Fibroblast of skin of scalp (primary cell): ENCODE data around the gene EPN3.
A peak's percentile ranks its signal among the peaks of the same experiment; 100 is the strongest.

ENCODE experiments used
- DNase-seq: peaks from one replicate; pipeline ENCODE4 v3.0.0-alpha.2; 2013

The EPN3 gene

DNA sequence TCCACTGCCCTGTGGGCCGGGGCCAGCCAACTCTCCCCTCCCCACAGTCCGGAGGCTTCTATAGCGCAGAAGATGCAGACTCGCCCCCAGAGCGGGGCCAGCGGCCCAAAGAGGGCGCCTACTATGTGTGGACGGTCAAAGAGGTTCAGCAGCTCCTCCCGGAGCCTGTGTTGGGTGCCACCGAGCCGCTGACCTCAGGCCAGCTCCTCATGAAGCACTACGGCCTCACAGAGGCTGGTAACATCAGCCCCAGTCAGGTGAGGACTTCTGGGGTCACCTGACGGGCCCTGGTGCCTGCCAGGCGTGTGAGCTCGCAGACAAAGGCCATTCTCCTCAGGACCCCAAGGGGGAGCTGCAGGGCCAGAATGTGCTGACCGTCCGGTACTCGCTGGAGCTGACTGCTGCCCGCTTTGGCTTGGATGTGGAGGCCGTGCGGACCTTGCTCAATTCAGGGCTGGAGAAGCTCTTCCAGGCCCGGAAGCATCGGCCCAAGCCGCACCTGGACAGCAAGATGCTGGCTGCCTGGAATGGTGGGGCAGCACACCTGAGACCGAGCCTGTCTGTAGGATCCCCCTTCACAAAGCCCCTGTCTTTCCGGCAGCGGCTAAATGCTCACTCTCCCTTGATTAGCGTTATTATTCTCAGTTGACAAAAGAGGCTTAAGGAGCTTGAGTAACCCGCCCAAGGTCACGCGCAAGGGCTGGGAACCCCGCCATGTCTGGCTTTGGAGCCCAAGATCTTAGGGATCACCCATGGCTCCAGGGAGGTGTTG is 18.3 kb downstream of the EPN3 start:
- DNase-seq, result peak; percentile 80

- DNase-seq, result no peak
Measured at GRCh38 chr17:50551433-50551815, 18.9 kb downstream of the EPN3 start.

- DNase-seq, result no peak
Measured at GRCh38 chr17:50551884-50552283, 19.3 kb downstream of the EPN3 start.

- no peak for DNase-seq
Measured at GRCh38 chr17:50554201-50554600, 21.7 kb downstream of the EPN3 start.

DNA sequence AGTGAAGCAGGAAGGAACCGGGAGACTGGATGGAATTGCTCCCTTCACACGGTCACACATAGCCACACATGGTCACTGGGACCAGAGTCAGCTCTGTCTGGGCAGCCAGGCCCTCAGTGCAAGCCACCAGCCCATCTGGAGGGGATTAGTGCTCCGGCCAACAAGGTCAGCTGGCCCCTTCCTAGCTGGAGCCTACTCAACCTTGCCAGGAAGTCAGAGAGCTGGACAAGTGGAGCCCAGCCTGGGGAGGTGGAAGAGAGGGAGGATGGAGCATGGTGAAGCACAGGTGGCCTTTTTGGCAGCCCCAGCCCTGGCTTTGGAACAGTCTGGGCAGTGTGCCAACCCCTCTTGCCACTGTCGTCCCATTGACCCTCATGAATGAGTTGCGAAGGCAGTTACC is 24.3 kb downstream of the EPN3 start:
- no peak for DNase-seq

GRCh38 chr17:50557630-50558029 is 25.1 kb downstream of the EPN3 start:
- DNase-seq, result no peak

GRCh38 chr17:50558091-50558490 is 25.6 kb downstream of the EPN3 start:
- no peak for DNase-seq

DNA sequence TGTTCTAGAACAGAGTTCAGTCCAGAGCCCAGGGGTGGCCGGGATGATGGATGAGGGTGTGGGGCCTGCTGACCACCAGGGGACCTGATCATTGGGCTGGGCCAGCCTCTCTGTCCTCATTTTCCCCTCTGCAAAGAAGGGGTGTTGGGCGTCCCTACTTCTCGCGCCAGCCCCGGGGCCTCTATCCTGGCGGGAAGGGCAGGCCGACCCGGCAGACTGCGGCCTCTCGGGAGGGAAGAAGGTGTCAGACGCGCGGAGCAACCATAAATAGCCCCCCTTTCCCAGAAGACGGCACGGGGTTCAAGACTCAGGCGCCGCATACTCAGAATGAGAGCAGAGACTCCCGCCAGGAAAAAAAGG is 26.0 kb downstream of the EPN3 start:
- DNase-seq, result no peak

DNA sequence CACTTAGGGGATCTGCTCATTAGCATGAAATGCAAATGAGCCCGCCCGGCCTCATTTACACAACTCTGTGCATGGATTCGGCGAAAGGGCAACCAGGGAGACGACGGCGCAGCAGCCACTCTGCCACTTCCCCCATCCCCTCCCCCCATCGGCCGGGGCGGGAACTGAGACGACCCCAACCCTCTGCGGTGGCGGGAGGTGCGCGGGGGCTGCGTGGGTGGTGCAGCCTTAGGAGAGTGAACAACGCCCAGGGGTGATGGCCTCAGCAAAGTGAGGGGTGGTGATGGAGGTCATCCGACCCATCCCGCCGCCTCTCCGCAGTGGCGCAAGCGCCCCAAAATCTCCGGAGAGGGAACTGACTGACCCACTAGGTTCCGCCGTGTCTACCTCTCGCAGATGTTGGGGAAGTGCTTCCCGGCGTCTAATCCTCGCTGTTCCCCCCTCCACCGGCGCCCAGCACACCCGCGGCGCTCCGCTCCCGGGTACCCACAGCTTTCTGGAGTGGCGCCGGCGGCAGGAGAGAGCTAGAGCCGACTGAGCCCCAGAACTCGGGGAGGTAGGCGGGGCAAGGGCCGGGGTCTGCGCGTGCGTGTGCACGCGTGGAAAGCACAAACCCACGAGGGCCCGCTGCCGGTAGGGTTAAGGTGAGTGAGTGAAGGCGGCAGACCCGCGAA is 26.5 kb downstream of the EPN3 start:
- DNase-seq, result no peak

DNA sequence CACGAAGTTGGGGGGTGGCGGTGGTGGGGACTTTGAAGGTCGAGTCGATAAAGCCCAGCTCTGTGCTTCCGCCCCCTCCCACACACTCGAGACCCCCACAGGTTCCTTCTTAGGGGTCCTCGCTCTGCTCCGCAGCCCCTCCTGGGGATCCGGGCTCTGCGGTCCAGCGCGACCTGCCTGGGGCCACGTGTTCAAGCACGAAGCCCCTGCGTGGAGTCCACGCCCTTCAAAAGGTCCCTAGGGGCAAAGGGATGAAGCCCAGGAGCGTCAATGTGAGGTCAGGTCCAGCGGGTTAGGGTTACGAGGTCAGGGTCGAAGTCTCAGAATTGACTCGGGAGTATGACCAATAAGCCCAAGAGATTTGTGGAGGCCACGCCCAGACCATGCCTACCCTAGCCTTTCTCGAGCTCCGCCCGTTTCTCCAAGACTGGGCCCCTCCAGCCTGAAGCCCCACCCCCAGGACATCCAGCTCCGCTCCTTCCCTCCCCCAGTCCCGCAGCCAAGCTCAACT is 27.2 kb downstream of the EPN3 start:
- DNase-seq, result peak; percentile 52

- peak; percentile 88 for DNase-seq
Measured at GRCh38 chr17:50560185-50560824, 27.8 kb downstream of the EPN3 start, which contains the start of gene CACNA1G. TSS of gene CACNA1G (plus strand) at chr17:50560715. CDS start at chr17:50561460, 745 bp downstream.

DNA sequence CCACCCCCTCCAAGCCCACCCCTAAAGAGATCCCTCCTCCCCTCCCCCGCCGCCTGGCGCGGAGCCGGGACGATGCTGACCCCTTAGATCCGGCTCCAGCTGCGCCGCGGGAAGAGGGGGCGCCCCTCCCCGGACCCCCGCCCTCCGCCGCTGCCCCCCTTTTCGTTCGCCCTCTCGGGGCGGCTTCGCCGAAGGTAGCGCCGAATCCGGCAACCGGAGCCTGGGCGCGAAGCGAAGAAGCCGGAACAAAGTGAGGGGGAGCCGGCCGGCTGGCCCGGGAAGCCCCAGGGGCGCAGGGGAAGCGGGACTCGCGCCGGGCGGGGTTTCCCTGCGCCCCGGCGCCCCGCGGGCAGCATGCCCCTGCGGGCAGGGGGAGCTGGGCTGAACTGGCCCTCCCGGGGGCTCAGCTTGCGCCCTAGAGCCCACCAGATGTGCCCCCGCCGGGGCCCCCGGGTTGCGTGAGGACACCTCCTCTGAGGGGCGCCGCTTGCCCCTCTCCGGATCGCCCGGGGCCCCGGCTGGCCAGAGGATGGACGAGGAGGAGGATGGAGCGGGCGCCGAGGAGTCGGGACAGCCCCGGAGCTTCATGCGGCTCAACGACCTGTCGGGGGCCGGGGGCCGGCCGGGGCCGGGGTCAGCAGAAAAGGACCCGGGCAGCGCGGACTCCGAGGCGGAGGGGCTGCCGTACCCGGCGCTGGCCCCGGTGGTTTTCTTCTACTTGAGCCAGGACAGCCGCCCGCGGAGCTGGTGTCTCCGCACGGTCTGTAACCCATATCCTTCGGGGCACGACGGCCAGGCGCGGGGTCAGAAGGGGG is 28.6 kb downstream of the EPN3 start:
- DNase-seq, result no peak

- DNase-seq, result no peak
Measured at GRCh38 chr17:50561746-50562141, 29.2 kb downstream of the EPN3 start.

DNA sequence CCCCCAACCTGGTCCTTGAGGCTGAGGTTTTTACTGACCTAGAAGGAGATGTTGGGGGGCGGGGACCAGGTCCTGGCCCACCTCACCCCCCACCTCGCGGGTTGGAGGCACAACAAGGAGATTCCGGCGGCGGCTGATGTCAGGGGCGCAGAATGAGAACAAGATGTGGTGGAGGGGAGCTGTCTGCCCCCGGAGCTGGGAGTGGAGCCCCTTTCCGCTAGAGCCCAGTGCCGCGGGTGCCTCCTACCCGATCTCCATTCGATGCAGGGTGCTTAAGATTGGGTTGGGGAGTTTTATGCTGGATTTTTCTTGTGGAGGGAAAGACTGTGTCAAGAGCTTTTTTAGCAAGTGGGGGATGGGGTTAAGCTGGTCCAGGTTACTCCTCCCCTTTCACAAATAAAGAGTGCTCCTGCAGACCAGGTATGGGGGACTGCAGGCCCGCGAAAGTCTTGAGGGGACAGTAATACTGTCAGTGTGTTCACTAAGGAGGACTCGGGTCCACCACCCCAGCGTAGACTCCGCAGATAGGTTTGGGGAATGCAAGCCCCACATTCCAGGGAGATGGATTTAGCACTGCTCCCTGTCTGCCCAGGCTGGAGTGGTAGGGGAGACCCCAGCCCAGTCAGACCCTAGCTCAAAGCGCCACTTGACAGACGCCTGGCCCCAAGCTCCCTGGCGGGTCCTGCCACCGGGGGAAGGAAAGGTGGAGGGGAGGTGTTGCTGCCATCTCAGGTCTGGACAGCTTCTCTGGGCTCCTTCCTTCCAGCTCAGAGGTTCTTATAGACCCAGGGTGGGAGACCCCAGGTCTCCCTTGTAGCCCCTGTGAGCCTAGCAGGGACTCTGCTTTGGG is 29.9 kb downstream of the EPN3 start:
- no peak for DNase-seq

GRCh38 chr17:50563092-50563511 is 30.6 kb downstream of the EPN3 start:
- no peak for DNase-seq

DNA sequence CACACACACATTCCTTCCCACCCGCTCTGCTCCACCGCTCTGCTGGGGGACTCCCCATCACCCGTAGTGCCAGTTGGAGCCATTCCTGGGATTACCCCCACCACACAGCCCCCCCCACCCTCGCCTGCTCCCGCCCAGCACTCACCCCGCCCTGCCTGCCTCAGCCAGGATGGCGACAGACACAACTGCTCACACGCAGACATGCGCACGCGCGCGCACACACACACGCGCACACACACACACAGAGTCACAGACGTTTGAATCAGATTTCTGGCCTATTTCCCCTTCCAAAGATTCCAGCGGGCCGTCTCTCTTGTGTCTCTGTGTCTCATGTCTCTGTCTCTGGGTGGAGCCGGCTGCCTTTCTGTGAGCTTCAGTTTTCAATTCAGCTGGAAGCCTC is 32.4 kb downstream of the EPN3 start:
- DNase-seq, result peak; percentile 92

DNA sequence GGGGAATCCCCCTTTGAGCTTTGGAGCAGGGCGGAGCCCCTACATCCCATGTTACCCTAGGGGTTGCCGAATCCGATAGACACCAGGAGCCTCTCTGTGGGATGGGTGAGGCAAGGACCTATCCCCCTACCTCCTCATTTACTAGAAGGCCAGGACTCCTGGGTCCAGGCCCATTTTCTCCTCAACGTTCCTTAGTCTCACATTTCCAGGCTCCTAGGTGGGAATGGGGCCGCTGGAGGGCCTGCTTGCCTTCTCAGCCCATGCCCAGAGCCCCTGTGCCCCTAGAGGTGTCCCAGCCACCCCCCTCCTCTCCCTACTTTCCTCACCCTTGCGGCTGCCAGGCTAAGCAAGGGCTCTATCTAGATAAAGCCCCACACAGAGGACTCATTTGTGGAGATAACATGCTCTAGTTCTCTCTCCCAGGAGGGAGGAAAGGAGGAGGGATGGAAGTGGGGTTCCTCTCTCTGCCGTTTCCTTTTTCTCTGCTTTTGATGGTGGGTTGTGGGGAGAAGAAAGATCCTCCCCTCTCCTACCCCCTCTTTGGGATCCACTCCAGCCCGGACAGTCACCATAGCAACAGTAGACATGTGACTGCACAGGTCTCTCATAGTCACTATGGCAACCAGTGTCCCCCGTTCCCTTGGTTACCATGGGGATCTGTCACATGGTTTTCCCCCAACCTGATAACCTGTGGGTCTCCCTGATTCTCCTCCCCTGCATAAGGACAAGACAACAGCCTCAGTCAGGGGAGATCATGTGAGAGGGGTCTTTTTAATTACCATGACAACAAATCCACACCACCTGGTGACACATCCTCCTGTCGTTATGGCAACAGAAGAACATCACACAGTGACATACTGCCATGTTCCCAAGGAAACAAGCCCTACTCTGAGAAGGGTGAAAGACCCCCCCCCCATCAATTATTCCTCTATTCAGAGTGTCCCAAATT is 33.1 kb downstream of the EPN3 start:
- peak; percentile 27 for DNase-seq

GRCh38 chr17:50566886-50567285 is 34.4 kb downstream of the EPN3 start:
- DNase-seq, result no peak

- DNase-seq, result no peak
Measured at GRCh38 chr17:50568659-50569058, 36.1 kb downstream of the EPN3 start.

GRCh38 chr17:50569592-50569991 is 37.1 kb downstream of the EPN3 start:
- DNase-seq, result no peak

GRCh38 chr17:50570032-50570431 is 37.5 kb downstream of the EPN3 start:
- no peak for DNase-seq
